Vagina (tissue), 2 donors: ENCODE measurements around the gene TMEM14C. TPM values are rescaled to one million over a fixed set of nuclear protein-coding genes. Genes with fewer than 3 reads are reported as not detected.

ENCODE experiments used
- DNase-seq, 2 donors: peaks; one replicate each; pipeline ENCODE4 v3.0.0-alpha.2; 2017; ENCODE audit errors: extremely low spot score in 2 of 2
- H3K27ac ChIP-seq: fragments of 200-600 bp; sonication (generic); one replicate; pipeline ENCODE4 v1.5.1; 2019
- H3K27me3 ChIP-seq: fragments of 200-600 bp; sonication (generic); one replicate; pipeline ENCODE4 v1.5.1; 2019
- H3K36me3 ChIP-seq, 2 donors: fragments of 200-600 bp; sonication (generic); one replicate each; pipeline ENCODE4 v1.5.1; 2017 to 2019
- H3K4me1 ChIP-seq: fragments of 200-600 bp; sonication (generic); one replicate; pipeline ENCODE4 v1.5.1; 2019
- H3K4me3 ChIP-seq, 2 donors: fragments of 200-600 bp; sonication (generic); 1 replicate in 1 of 2; 2 replicates in 1 of 2; pipeline ENCODE4 v1.5.1; 2016 to 2019
- H3K9me3 ChIP-seq: fragments of 200-600 bp; sonication (generic); one replicate; pipeline ENCODE4 v1.5.1; 2019
- POLR2A ChIP-seq, 2 donors: fragments of 450-650 bp; IDR thresholded peaks; one replicate each; pipeline ENCODE4 v1.6.1; 2017; ENCODE audit warnings: antibody characterized with exemption in 2 of 2, mild to moderate bottlenecking in 2 of 2, moderate library complexity in 2 of 2
- POLR2AphosphoS5 ChIP-seq, 2 donors: sonication (generic); formaldehyde crosslinking; IDR thresholded peaks; one replicate each; pipeline ENCODE4 v1.9.0; 2017; ENCODE audit warnings: antibody characterized with exemption in 2 of 2, mild to moderate bottlenecking in 2 of 2, low read depth in 1 of 2; ENCODE audit not compliant: insufficient read depth in 1 of 2
- intact Hi-C: fragments of 100-400 bp; cut with DNase I; formaldehyde crosslinking; loops from one replicate; pipeline ENCODE4 v1.15.1; 2023
- total RNA-seq: library from RNA; depleted of rRNA; stranded (reverse); fragments of >200 nt; gene quantifications from one replicate; pipeline ENCODE4 v1.2.3, GENCODE V29; 2016
- TF ChIP-seq, protein P1 (sequence below), 3 experiments: fragments of 450-650 bp in 2 of 3; fragments of 200-600 bp in 1 of 3; sonication (generic) in 1 of 3; IDR thresholded peaks; one replicate each; pipeline ENCODE4 v1.5.1; 2017 to 2019; ENCODE audit warnings: antibody characterized with exemption in 3 of 3, mild to moderate bottlenecking in 2 of 3, moderate library complexity in 2 of 3

Gene TMEM14C
- total RNA-seq, 1 donor from 2014 or later, result 95.8 TPM

GRCh38 chr6:10721850-10722569 lies 860 bp upstream of the TMEM14C start:
- DNase-seq, result no peak
- Histone ChIP-seq H3K27me3 (no peaks in the 10 kb centered on the region), H3K4me3 (peak overlapping the region; percentile 74 to 82), H3K9me3 (no peaks in the 10 kb centered on the region), H3K27ac (peak overlapping the region; percentile 85), H3K4me1 (peaks cover 50% of the 10 kb centered on the region), H3K36me3 (peaks cover 0 to 15% of the 10 kb centered on the region in 2 donors)
- TF ChIP-seq POLR2AphosphoS5 (IDR thresholded peaks at IDR 0.05; ENCODE audit: insufficient read depth in 1 of 2, low read depth in 1 of 2) (no peak), POLR2A (IDR thresholded peaks at IDR 0.05) (no peak)
- TF ChIP-seq, protein P1, sequence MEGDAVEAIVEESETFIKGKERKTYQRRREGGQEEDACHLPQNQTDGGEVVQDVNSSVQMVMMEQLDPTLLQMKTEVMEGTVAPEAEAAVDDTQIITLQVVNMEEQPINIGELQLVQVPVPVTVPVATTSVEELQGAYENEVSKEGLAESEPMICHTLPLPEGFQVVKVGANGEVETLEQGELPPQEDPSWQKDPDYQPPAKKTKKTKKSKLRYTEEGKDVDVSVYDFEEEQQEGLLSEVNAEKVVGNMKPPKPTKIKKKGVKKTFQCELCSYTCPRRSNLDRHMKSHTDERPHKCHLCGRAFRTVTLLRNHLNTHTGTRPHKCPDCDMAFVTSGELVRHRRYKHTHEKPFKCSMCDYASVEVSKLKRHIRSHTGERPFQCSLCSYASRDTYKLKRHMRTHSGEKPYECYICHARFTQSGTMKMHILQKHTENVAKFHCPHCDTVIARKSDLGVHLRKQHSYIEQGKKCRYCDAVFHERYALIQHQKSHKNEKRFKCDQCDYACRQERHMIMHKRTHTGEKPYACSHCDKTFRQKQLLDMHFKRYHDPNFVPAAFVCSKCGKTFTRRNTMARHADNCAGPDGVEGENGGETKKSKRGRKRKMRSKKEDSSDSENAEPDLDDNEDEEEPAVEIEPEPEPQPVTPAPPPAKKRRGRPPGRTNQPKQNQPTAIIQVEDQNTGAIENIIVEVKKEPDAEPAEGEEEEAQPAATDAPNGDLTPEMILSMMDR (IDR thresholded peaks at IDR 0.05), result no peak
- intact Hi-C loops, result loop anchor here (2.0 kb wide), 1 partner anchor 25 kb away; the partner anchor contains the start of gene TMEM14B

GRCh38 chr6:10722570-10722819 lies 375 bp upstream of the TMEM14C start:
- TF ChIP-seq POLR2A (IDR thresholded peaks at IDR 0.05) (no peak), POLR2AphosphoS5 (IDR thresholded peaks at IDR 0.05; ENCODE audit: insufficient read depth in 1 of 2, low read depth in 1 of 2) (no peak)
- TF ChIP-seq, protein P1 (IDR thresholded peaks at IDR 0.05), result no peak
- Histone ChIP-seq H3K36me3 (peaks cover 0 to 15% of the 10 kb centered on the region in 2 donors), H3K27ac (peak overlapping the region; percentile 85), H3K27me3 (no peaks in the 10 kb centered on the region), H3K4me3 (peak overlapping the region; percentile 74 to 82), H3K4me1 (peaks cover 50% of the 10 kb centered on the region), H3K9me3 (no peaks in the 10 kb centered on the region)
- intact Hi-C loops, result loop anchor here (2.0 kb wide), 1 partner anchor 24 kb away; the partner anchor contains the start of gene TMEM14B
- no peak for DNase-seq

GRCh38 chr6:10723567-10723881 lies 654 bp downstream of the TMEM14C start:
- intact Hi-C loops, result loop anchor here (2.0 kb wide), 1 partner anchor 23 kb away; the partner anchor contains the start of gene TMEM14B

DNA sequence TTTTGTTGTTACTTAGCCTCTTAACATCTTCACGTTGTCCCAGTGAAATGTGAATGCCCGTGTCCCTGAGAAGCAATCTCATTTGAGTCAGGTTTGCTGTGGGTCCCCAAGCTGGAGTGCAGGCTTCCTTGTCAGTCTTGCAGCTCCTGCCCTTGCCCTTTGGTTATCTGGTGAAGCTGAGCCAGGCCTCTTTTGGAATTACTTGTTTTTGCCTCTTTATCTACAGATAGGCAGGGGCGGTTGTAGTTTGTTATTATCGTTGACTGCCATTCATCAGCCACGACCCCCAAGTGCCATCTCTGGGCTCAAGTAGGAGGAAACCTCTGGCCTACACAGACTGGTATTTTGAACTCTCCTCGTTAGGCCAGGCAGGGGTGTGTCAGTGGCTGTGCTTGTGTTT lies 2.2 kb downstream of the TMEM14C start:
- Histone ChIP-seq H3K36me3 (peaks cover 0 to 35% of the 10 kb centered on the region in 2 donors), H3K27me3 (no peaks in the 10 kb centered on the region), H3K4me1 (peaks cover 50% of the 10 kb centered on the region), H3K4me3 (no peak overlapping the region), H3K9me3 (no peaks in the 10 kb centered on the region), H3K27ac (no peak overlapping the region)
- intact Hi-C loops, result no loop called here
- TF ChIP-seq POLR2AphosphoS5 (IDR thresholded peaks at IDR 0.05; ENCODE audit: insufficient read depth in 1 of 2, low read depth in 1 of 2), result no peak
- TF ChIP-seq POLR2A (IDR thresholded peaks at IDR 0.05), result no peak
- TF ChIP-seq, protein P1 (IDR thresholded peaks at IDR 0.05), result no peak
- DNase-seq, result no peak

More at GRCh38 chr6:10723567-10723881, 654 bp downstream of the TMEM14C start:
- no peak for TF ChIP-seq POLR2A (IDR thresholded peaks at IDR 0.05)
- TF ChIP-seq POLR2AphosphoS5 (IDR thresholded peaks at IDR 0.05; ENCODE audit: insufficient read depth in 1 of 2, low read depth in 1 of 2), result no peak
- TF ChIP-seq, protein P1 (IDR thresholded peaks at IDR 0.05), result no peak
- H3K27ac ChIP-seq, result peak overlapping the region; percentile 85
- no peak for DNase-seq
- H3K9me3 ChIP-seq, result no peaks in the 10 kb centered on the region
- H3K27me3 ChIP-seq, result no peaks in the 10 kb centered on the region
- H3K4me3 ChIP-seq, result peak overlapping the region; percentile 74 to 82
- H3K36me3 ChIP-seq, result peaks cover 0 to 20% of the 10 kb centered on the region in 2 donors
- peaks cover 50% of the 10 kb centered on the region for H3K4me1 ChIP-seq

- intact Hi-C loops, result no loop called here
- no peak overlapping the region for H3K4me3 ChIP-seq
- no peaks in the 10 kb centered on the region for H3K27me3 ChIP-seq
- TF ChIP-seq, protein P1 (IDR thresholded peaks at IDR 0.05), result no peak
- no peak for TF ChIP-seq POLR2AphosphoS5 (IDR thresholded peaks at IDR 0.05; ENCODE audit: insufficient read depth in 1 of 2, low read depth in 1 of 2)
- TF ChIP-seq POLR2A (IDR thresholded peaks at IDR 0.05), result no peak
- H3K4me1 ChIP-seq, result peaks cover 49% of the 10 kb centered on the region
- H3K36me3 ChIP-seq, result peaks cover 0 to 42% of the 10 kb centered on the region in 2 donors
- no peak for DNase-seq
- no peaks in the 10 kb centered on the region for H3K9me3 ChIP-seq
- H3K27ac ChIP-seq, result no peak overlapping the region
Measured at GRCh38 chr6:10725716-10726115, 2.8 kb downstream of the TMEM14C start.
